Activated CD8-positive, alpha-beta memory T cell treated with anti-CD3 and anti-CD28 coated beads, Interleukin-2, amount 10 ng/mL, durations not matched to agents 7 days and 5 days (primary cell): Measurements from ENCODE around the gene ESRP2. TPM values are rescaled to one million over a fixed set of nuclear protein-coding genes. Genes with fewer than 3 reads are reported as not detected.

ENCODE experiments used
- ATAC-seq: fragments of 150-1000 bp; cut with Tn5 transposase; one replicate; pipeline ENCODE4 v1.10.0; 2021; ENCODE audit warnings: moderate library complexity
- CTCF ChIA-PET: fragments of 350-600 bp; sonication (Branson Sonifier 250); formaldehyde crosslinking; loops from one replicate; lab custom pipeline; 2021; ENCODE audit warnings: antibody characterized with exemption; lab: Charles Lee
- DNase-seq: peaks from one replicate; pipeline ENCODE4 v3.0.0-alpha.2; 2020
- H3K27ac Mint-ChIP-seq: one replicate; pipeline ENCODE4 v1.8.0; 2021; ENCODE audit warnings: mild to moderate bottlenecking, mixed read lengths
- H3K27me3 Mint-ChIP-seq: one replicate; pipeline ENCODE4 v1.8.0; 2021; ENCODE audit warnings: mixed read lengths
- H3K36me3 Mint-ChIP-seq: one replicate; pipeline ENCODE4 v1.8.0; 2021; ENCODE audit warnings: mild to moderate bottlenecking, mixed read lengths
- H3K4me1 Mint-ChIP-seq: one replicate; pipeline ENCODE4 v1.8.0; 2021; ENCODE audit warnings: mixed read lengths
- H3K4me3 Mint-ChIP-seq: one replicate; pipeline ENCODE4 v1.8.0; 2021; ENCODE audit warnings: mild to moderate bottlenecking, moderate library complexity, mixed read lengths
- H3K9me3 Mint-ChIP-seq: one replicate; pipeline ENCODE4 v1.8.0; 2022; ENCODE audit warnings: low read depth, mixed read lengths
- microRNA-seq: library from miRNA; unstranded; fragments of <30 nt; microRNA quantifications from one replicate; pipeline ENCODE4 v1.2.0, GENCODE V29; 2022
- total RNA-seq, 2 experiments: library from RNA; stranded (reverse); gene quantifications; one replicate each; pipeline ENCODE4 v1.2.3, GENCODE V29; 2021

The ESRP2 gene
- total RNA-seq, 2 experiments from 2014 or later, result not detected

DNA sequence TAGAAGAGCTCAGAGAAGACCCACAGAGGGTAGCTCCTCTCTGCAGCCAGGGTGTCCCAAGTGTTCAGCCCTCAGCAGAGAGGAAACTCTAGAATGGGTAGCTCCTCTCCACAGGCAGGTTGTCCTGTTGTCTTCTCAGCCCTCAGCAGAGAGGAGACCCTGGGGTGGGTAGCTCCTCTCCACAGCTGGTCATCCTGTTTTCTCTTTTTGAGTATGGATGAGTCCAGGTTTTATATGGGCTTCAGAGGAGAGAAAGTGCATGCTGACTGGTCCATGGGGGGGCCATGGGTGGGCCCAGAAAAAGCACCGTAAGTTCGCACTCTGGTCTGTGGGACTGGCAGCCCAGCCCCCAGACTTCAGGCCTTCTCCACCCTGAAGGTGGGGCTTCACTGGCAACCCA lies 48.4 kb downstream of the ESRP2 start:
- Mint-ChIP-seq H3K4me3 (no peak overlapping the region), H3K36me3 (peaks cover 58% of the 10 kb centered on the region), H3K27me3 (no peaks in the 10 kb centered on the region), H3K9me3 (no peaks in the 10 kb centered on the region), H3K4me1 (no peaks in the 10 kb centered on the region), H3K27ac (no peak overlapping the region)
- no peak for ATAC-seq
- DNase-seq, result no peak
- CTCF ChIA-PET, result no interaction called here

DNA sequence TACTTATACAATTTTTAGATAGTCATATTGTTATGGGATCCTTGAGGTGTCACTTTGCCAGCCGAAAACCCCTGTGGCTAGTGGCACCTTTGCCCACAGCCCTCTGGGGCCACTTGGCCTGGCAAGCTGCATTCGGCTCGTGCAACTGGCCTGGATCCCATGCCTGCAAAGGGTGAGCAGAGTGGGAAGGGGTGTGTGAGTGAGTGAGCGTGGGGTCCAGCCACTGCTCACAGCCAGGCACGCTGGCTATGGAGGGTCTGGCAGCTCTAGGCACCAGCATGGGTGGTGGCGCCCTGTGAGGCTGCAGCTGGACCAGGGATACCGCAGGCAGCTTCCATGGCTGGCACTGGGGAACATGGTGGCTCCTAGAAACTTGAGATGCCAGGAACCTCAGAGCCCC lies 49.0 kb downstream of the ESRP2 start:
- H3K9me3 Mint-ChIP-seq, result no peaks in the 10 kb centered on the region
- H3K27ac Mint-ChIP-seq, result no peak overlapping the region
- H3K4me3 Mint-ChIP-seq, result no peak overlapping the region
- no peak for DNase-seq
- CTCF ChIA-PET, result no interaction called here
- no peaks in the 10 kb centered on the region for H3K4me1 Mint-ChIP-seq
- H3K27me3 Mint-ChIP-seq, result no peaks in the 10 kb centered on the region
- H3K36me3 Mint-ChIP-seq, result peaks cover 59% of the 10 kb centered on the region
- peak; percentile 16 for ATAC-seq

DNA sequence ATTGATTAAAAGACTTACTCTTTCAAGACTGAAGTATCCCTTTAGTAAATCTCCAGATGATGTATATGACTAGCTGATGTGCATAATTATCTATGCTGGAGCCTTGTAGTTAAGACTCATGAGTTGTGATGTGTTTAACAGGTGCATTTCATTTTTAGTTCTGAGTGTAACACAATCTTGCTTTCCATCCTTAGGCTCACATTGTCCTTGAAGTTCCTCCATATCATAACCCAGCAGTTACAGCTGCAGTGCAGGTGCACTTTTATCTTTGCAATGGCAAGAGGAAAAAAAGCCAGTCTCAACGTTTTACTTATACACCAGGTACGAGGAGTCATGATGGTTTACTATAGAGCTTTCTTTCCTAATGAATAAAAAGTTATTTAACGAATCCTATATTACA lies 52.9 kb downstream of the ESRP2 start:
- ATAC-seq (no peak), DNase-seq (no peak)
- Mint-ChIP-seq H3K27ac (no peak overlapping the region), H3K27me3 (no peaks in the 10 kb centered on the region), H3K9me3 (no peaks in the 10 kb centered on the region), H3K4me3 (no peak overlapping the region), H3K4me1 (peaks cover 16% of the 10 kb centered on the region), H3K36me3 (peaks cover 73% of the 10 kb centered on the region)
- CTCF ChIA-PET, result no interaction called here

DNA sequence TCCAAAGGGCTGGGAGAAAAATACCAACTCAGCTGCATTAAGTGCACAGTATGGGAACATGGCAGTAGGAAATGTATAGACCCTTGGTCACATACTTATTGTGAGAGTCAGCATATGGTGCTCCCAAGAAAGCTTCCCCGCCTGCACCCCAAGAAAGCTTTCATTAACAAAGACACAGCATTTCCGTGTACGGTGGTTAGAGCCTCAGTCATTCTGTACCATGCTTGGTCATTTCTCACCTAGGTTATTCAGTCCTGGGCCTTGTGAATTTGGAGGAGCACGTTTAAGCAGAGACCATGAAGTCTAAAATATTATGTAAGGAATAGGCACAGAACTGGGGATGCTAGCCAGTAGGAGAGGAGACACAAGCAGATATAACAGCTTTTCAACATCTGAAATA lies 56.1 kb downstream of the ESRP2 start:
- CTCF ChIA-PET, result interaction anchor here (0.9 to 1.3 kb wide), 2 partner anchors 59 to 149 kb away, joined by 3 to 4 read pairs; no protein-coding TSS in a partner anchor
- H3K4me3 Mint-ChIP-seq, result no peak overlapping the region
- DNase-seq, result no peak
- H3K9me3 Mint-ChIP-seq, result no peaks in the 10 kb centered on the region
- H3K36me3 Mint-ChIP-seq, result peaks cover 72% of the 10 kb centered on the region
- no peaks in the 10 kb centered on the region for H3K27me3 Mint-ChIP-seq
- peak; percentile 33 for ATAC-seq
- peak overlapping the region; percentile 3 for H3K27ac Mint-ChIP-seq
- H3K4me1 Mint-ChIP-seq, result peaks cover 20% of the 10 kb centered on the region

DNA sequence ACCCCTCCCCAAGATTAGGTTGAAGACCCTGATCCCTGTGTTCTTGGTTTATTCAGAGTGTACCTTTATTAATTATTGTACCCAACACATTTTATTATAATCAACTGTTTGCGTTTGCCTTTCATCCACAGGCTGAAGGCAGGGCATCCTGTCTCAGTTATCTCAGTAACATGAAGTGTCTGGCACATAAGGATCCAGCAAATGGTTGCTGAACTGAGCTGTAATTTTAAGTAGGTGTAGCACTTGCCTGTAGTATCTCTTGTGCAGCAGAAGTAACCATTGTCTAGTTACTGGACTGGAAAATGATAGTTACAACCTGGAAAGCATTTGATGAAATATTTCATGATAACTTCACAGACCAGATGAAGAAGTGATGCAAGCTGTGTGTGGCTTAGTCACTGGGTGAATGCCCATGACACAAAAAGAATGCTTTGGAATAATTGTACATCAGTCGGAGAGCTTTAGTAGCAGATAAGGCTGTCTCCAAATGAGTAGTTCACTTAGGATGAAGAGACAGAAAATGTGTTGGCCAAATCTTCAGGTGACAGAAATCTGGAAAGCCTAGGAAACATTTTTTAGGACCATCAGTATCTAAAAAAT lies 56.6 kb downstream of the ESRP2 start:
- peaks cover 73% of the 10 kb centered on the region for H3K36me3 Mint-ChIP-seq
- no peak for DNase-seq
- no peaks in the 10 kb centered on the region for H3K9me3 Mint-ChIP-seq
- CTCF ChIA-PET, result interaction anchor here (0.8 to 1.3 kb wide), 3 partner anchors 10 to 150 kb away, joined by 3 to 4 read pairs (median 3); no protein-coding TSS in a partner anchor
- no peak overlapping the region for H3K27ac Mint-ChIP-seq
- peaks cover 20% of the 10 kb centered on the region for H3K4me1 Mint-ChIP-seq
- no peak for ATAC-seq
- H3K4me3 Mint-ChIP-seq, result no peak overlapping the region
- H3K27me3 Mint-ChIP-seq, result no peaks in the 10 kb centered on the region

Small RNAs within 50 kb of the gene (microRNA-seq; reads per million reads assigned to microRNA genes)
- gene MIR6773, result not detected

Other genes with a start within 250 kb of the ESRP2 start
- 1 to 10 TPM; 4.5 to 4.7 TPM for gene DPEP2, start 236.6 kb downstream of the ESRP2 start, total RNA-seq
- gene DPEP2NB, start 220.2 kb downstream of the ESRP2 start, total RNA-seq, result not detected
- 10 to 100 TPM; 14.8 to 20.8 TPM for gene DDX28, start 212.9 kb downstream of the ESRP2 start, total RNA-seq
- 10 to 100 TPM; 28.4 to 32.0 TPM for gene DUS2, start 212.8 kb downstream of the ESRP2 start, total RNA-seq
- gene NFATC3, start 150.8 kb downstream of the ESRP2 start, total RNA-seq, result 100 to 1,000 TPM; 176 to 183 TPM
- 1 to 10 TPM; 8.4 to 9.3 TPM for gene PLA2G15, start 9.2 kb upstream of the ESRP2 start, total RNA-seq
- 10 to 100 TPM; 73.3 to 99.5 TPM for gene SLC7A6, start 28.4 kb upstream of the ESRP2 start, total RNA-seq
- gene SLC7A6OS, start 74.8 kb upstream of the ESRP2 start, total RNA-seq, result 10 to 100 TPM; 29.8 to 30.8 TPM
- gene PRMT7, start 74.9 kb upstream of the ESRP2 start, total RNA-seq, result 10 to 100 TPM; 60.9 to 73.9 TPM
- gene SMPD3, start 212.4 kb upstream of the ESRP2 start, total RNA-seq, result 1 to 10 TPM; 7.7 to 7.9 TPM